GM12878 (cell line): Measurements from ENCODE around the gene NUP37. TPM values are rescaled to one million over a fixed set of nuclear protein-coding genes. Genes with fewer than 3 reads are reported as not detected.

Source experiments
- HDAC2 ChIP-seq: fragments of 200-600 bp; sonication (generic); IDR thresholded peaks from 2 replicates; pipeline ENCODE4 v1.6.1; 2017
- IKZF1 ChIP-seq: fragments of 450-650 bp; conservative IDR thresholded peaks from 2 replicates; pipeline ENCODE4 v1.6.1; 2017; ENCODE audit warnings: antibody characterized with exemption, mild to moderate bottlenecking
- MYC ChIP-seq: IDR thresholded peaks from 2 replicates; pipeline ENCODE4 v1.6.1; 2011; ENCODE audit warnings: mild to moderate bottlenecking, low read length, moderate library complexity, inconsistent platforms; ENCODE audit not compliant: insufficient read depth, insufficient replicate concordance, insufficient read length, severe bottlenecking
- PBX3 ChIP-seq: IDR thresholded peaks from 2 replicates; pipeline ENCODE4 v1.6.1; 2011; ENCODE audit warnings: mild to moderate bottlenecking, low read depth, low read length, moderate library complexity; ENCODE audit not compliant: insufficient replicate concordance
- SREBF1 ChIP-seq: IDR thresholded peaks from 2 replicates; pipeline ENCODE4 v1.6.1; 2012; ENCODE audit warnings: mild to moderate bottlenecking, low read length
- polyA plus RNA-seq, 11 experiments: library from polyadenylated mRNA; depleted of rRNA in 4 of 11; unstranded in 6 of 11; stranded (reverse) in 5 of 11; fragments of >200 nt; fragmentation: Nextera tagmentation in 4 of 11; fragmentation: Illumina TruSeq in 1 of 11; extraction: Ambion mirVana in 4 of 11; extraction: Trizol in 1 of 11; gene quantifications; 1 replicate in 1 of 11; 2 replicates in 10 of 11; pipeline versions ENCODE4 v1.2.1 to v1.2.3, GENCODE V29; 2011 to 2016; ENCODE audit warnings: inconsistent platforms in 2 of 11, missing spikeins in 2 of 11, low read depth in 1 of 11
- total RNA-seq, 4 experiments: library from RNA; depleted of rRNA in 3 of 4; stranded (reverse); fragments of >200 nt in 3 of 4; fragmentation: Illumina TruSeq in 1 of 4; extraction: Trizol in 1 of 4; gene quantifications; 2 replicates each; pipeline versions ENCODE4 v1.2.1 to v1.2.3, GENCODE V29; 2013 to 2021
- TF ChIP-seq, protein P1 (sequence below): fragments of 450-650 bp; formaldehyde crosslinking; IDR thresholded peaks from 2 replicates; pipeline ENCODE4 v1.5.0; 2022; ENCODE audit warnings: mild to moderate bottlenecking, missing genetic modification characterization
- TF ChIP-seq, protein P2 (sequence below): fragments of 450-650 bp; IDR thresholded peaks from 2 replicates; pipeline ENCODE4 v1.6.1; 2017; ENCODE audit warnings: mild to moderate bottlenecking, moderate library complexity
- TF ChIP-seq, protein P3 (sequence below): fragments of 450-650 bp; IDR thresholded peaks from 2 replicates; pipeline ENCODE4 v1.6.1; 2017; ENCODE audit warnings: low read depth, mild to moderate bottlenecking, moderate library complexity

The NUP37 gene
- total and polyA plus RNA-seq, 10 of the 15 experiments (the other 5 are each of a cell fraction or from before 2014, with no cell fraction given), result 51.8 to 250 (median 99.6) TPM

- TF ChIP-seq, protein P1, sequence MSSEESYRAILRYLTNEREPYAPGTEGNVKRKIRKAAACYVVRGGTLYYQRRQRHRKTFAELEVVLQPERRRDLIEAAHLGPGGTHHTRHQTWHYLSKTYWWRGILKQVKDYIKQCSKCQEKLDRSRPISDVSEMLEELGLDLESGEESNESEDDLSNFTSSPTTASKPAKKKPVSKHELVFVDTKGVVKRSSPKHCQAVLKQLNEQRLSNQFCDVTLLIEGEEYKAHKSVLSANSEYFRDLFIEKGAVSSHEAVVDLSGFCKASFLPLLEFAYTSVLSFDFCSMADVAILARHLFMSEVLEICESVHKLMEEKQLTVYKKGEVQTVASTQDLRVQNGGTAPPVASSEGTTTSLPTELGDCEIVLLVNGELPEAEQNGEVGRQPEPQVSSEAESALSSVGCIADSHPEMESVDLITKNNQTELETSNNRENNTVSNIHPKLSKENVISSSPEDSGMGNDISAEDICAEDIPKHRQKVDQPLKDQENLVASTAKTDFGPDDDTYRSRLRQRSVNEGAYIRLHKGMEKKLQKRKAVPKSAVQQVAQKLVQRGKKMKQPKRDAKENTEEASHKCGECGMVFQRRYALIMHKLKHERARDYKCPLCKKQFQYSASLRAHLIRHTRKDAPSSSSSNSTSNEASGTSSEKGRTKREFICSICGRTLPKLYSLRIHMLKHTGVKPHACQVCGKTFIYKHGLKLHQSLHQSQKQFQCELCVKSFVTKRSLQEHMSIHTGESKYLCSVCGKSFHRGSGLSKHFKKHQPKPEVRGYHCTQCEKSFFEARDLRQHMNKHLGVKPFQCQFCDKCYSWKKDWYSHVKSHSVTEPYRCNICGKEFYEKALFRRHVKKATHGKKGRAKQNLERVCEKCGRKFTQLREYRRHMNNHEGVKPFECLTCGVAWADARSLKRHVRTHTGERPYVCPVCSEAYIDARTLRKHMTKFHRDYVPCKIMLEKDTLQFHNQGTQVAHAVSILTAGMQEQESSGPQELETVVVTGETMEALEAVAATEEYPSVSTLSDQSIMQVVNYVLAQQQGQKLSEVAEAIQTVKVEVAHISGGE (CRISPR knock-in tag), result no peak
- TF ChIP-seq SREBF1 (no peak), PBX3 (no peak), MYC (no peak), HDAC2 (no peak), IKZF1 (no peak)
- TF ChIP-seq, protein P2, sequence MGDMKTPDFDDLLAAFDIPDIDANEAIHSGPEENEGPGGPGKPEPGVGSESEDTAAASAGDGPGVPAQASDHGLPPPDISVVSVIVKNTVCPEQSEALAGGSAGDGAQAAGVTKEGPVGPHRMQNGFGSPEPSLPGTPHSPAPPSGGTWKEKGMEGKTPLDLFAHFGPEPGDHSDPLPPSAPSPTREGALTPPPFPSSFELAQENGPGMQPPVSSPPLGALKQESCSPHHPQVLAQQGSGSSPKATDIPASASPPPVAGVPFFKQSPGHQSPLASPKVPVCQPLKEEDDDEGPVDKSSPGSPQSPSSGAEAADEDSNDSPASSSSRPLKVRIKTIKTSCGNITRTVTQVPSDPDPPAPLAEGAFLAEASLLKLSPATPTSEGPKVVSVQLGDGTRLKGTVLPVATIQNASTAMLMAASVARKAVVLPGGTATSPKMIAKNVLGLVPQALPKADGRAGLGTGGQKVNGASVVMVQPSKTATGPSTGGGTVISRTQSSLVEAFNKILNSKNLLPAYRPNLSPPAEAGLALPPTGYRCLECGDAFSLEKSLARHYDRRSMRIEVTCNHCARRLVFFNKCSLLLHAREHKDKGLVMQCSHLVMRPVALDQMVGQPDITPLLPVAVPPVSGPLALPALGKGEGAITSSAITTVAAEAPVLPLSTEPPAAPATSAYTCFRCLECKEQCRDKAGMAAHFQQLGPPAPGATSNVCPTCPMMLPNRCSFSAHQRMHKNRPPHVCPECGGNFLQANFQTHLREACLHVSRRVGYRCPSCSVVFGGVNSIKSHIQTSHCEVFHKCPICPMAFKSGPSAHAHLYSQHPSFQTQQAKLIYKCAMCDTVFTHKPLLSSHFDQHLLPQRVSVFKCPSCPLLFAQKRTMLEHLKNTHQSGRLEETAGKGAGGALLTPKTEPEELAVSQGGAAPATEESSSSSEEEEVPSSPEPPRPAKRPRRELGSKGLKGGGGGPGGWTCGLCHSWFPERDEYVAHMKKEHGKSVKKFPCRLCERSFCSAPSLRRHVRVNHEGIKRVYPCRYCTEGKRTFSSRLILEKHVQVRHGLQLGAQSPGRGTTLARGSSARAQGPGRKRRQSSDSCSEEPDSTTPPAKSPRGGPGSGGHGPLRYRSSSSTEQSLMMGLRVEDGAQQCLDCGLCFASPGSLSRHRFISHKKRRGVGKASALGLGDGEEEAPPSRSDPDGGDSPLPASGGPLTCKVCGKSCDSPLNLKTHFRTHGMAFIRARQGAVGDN, result no peak
- TF ChIP-seq, protein P3, sequence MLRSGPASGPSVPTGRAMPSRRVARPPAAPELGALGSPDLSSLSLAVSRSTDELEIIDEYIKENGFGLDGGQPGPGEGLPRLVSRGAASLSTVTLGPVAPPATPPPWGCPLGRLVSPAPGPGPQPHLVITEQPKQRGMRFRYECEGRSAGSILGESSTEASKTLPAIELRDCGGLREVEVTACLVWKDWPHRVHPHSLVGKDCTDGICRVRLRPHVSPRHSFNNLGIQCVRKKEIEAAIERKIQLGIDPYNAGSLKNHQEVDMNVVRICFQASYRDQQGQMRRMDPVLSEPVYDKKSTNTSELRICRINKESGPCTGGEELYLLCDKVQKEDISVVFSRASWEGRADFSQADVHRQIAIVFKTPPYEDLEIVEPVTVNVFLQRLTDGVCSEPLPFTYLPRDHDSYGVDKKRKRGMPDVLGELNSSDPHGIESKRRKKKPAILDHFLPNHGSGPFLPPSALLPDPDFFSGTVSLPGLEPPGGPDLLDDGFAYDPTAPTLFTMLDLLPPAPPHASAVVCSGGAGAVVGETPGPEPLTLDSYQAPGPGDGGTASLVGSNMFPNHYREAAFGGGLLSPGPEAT, result no peak
Observed at GRCh38 chr12:102120564-102120873, 605 bp upstream of the NUP37 start (continued).
